Airway epithelial cell (primary cell): Measurements from ENCODE around the gene SOX30. TPM values are rescaled to one million over a fixed set of nuclear protein-coding genes. Genes with fewer than 3 reads are reported as not detected.

ENCODE experiments used
- total RNA-seq: library from RNA; depleted of rRNA; stranded (reverse); fragments of >200 nt; gene quantifications from 2 replicates; pipeline ENCODE4 v1.2.3, GENCODE V29; 2015

The SOX30 gene
- total RNA-seq: not detected in 2 replicates

GRCh38 chr5:157652377-157652692 lies at the start of gene SOX30:
SOX30 (minus strand) TSS chr5:157652438; CDS start chr5:157652078, 360 bp downstream.

GRCh38 chr5:157670662-157671591 lies 18.7 kb upstream of the SOX30 start, which contains the start of gene C5orf52:
C5orf52 (plus strand) TSS chr5:157671533; CDS start chr5:157671615, 82 bp downstream.

Other genes with a start within 250 kb of the SOX30 start
- 14.9 and 22.1 TPM in 2 replicates for gene NIPAL4, start 192.2 kb downstream of the SOX30 start, total RNA-seq
- 3.2 and 5.0 TPM in 2 replicates for gene ADAM19, start 76.7 kb downstream of the SOX30 start, total RNA-seq
- gene C5orf52, start 19.1 kb upstream of the SOX30 start, total RNA-seq: not detected in 2 replicates
- gene THG1L, start 79.0 kb upstream of the SOX30 start, total RNA-seq: 12.6 and 30.0 TPM in 2 replicates
- gene LSM11, start 91.3 kb upstream of the SOX30 start, total RNA-seq: 2.9 and 3.1 TPM in 2 replicates
- 54.4 and 70.0 TPM in 2 replicates for gene CLINT1, start 206.7 kb upstream of the SOX30 start, total RNA-seq